IMR-90 (cell line): Measurements from ENCODE around the gene GPR39. TPM values are rescaled to one million over a fixed set of nuclear protein-coding genes. Genes with fewer than 3 reads are reported as not detected.

Source experiments
- ATAC-seq: fragments of 200-7000 bp; cut with Tn5 transposase; 2 replicates; pipeline ENCODE4 v1.9.1; 2020; ENCODE audit warnings: low read depth, mild to moderate bottlenecking, moderate library complexity
- BruUV-seq: library from RNA; stranded (reverse); fragments of 400-500 nt; replicated peaks from 2 replicates; lab custom pipeline; 2021; lab: Mats Ljungman, UMichigan
- CTCF ChIA-PET: fragments of 300-600 bp; formaldehyde crosslinking; extraction: SDS; loops from one replicate; lab custom pipeline; 2021; ENCODE audit warnings: antibody characterized with exemption; lab: Yijun Ruan, JAX
- POLR2A ChIA-PET: fragments of 300-600 bp; sonication (Branson Sonifier 250); formaldehyde crosslinking; loops from one replicate; lab custom pipeline; 2022; ENCODE audit warnings: antibody characterized with exemption; ENCODE audit not compliant: unreplicated experiment; lab: Charles Lee
- DNase-seq: peaks from one replicate; pipeline ENCODE4 v3.0.0; 2013
- H2AFZ ChIP-seq: replicated peaks from 2 replicates; pipeline ENCODE3; 2013; ENCODE audit warnings: low read length, mild to moderate bottlenecking; ENCODE audit not compliant: poor library complexity
- H2AK5ac ChIP-seq: 2 replicates; pipeline ENCODE4 v1.6.1; 2013; ENCODE audit warnings: low read depth, low read length, inconsistent platforms
- H2AK9ac ChIP-seq: replicated peaks from 2 replicates; pipeline ENCODE3; 2013; ENCODE audit warnings: mild to moderate bottlenecking, low read depth, low read length, moderate library complexity; ENCODE audit not compliant: poor library complexity
- H2BK120ac ChIP-seq: 2 replicates; pipeline ENCODE4 v1.6.1; 2013; ENCODE audit warnings: low read depth, low read length, inconsistent platforms
- H2BK15ac ChIP-seq: 3 replicates; pipeline ENCODE4 v1.6.1; 2013; ENCODE audit warnings: low read depth, low read length, inconsistent platforms
- H2BK20ac ChIP-seq: 2 replicates; pipeline ENCODE4 v1.6.1; 2013; ENCODE audit warnings: low read depth, mild to moderate bottlenecking, inconsistent platforms, low read length, moderate library complexity
- H2BK5ac ChIP-seq: 2 replicates; pipeline ENCODE4 v1.6.1; 2013; ENCODE audit warnings: mild to moderate bottlenecking, low read depth, low read length, inconsistent platforms; ENCODE audit not compliant: poor library complexity, severe bottlenecking
- H3K14ac ChIP-seq: replicated peaks from 2 replicates; pipeline ENCODE4 v1.6.1; 2013; ENCODE audit warnings: low read depth, low read length, inconsistent platforms
- H3K18ac ChIP-seq: 2 replicates; pipeline ENCODE4 v1.6.1; 2013; ENCODE audit warnings: low read depth, low read length, control low read depth
- H3K23ac ChIP-seq: 2 replicates; pipeline ENCODE4 v1.6.1; 2013; ENCODE audit warnings: low read depth, low read length, inconsistent platforms
- H3K27ac ChIP-seq: 2 replicates; pipeline ENCODE4 v1.5.1; 2013; ENCODE audit warnings: mild to moderate bottlenecking, control low read depth, low read length; ENCODE audit not compliant: insufficient read depth
- H3K27me3 ChIP-seq: 2 replicates; pipeline ENCODE4 v1.6.1; 2013; ENCODE audit warnings: low read length; ENCODE audit not compliant: control insufficient read depth, insufficient read depth
- H3K36me3 ChIP-seq: 2 replicates; pipeline ENCODE4 v1.6.1; 2013; ENCODE audit warnings: low read length, mixed read lengths; ENCODE audit not compliant: control insufficient read depth, insufficient read depth
- H3K4ac ChIP-seq: 2 replicates; pipeline ENCODE4 v1.6.1; 2013; ENCODE audit warnings: low read depth, low read length, inconsistent platforms
- H3K4me1 ChIP-seq: 2 replicates; pipeline ENCODE4 v1.6.1; 2013; ENCODE audit warnings: low read length, mixed read lengths; ENCODE audit not compliant: control insufficient read depth, insufficient read depth
- H3K4me2 ChIP-seq: 2 replicates; pipeline ENCODE4 v1.6.1; 2013; ENCODE audit warnings: low read depth, mild to moderate bottlenecking, control low read depth, low read length, moderate library complexity
- H3K4me3 ChIP-seq: 2 replicates; pipeline ENCODE4 v1.5.1; 2013; ENCODE audit warnings: low read depth, mild to moderate bottlenecking, control low read depth, low read length, moderate library complexity; ENCODE audit not compliant: insufficient read depth
- H3K56ac ChIP-seq: 2 replicates; pipeline ENCODE4 v1.6.1; 2013; ENCODE audit warnings: low read length, inconsistent platforms; ENCODE audit not compliant: insufficient read depth; ENCODE audit errors: extremely low read depth
- H3K79me1 ChIP-seq, 2 experiments: 2 replicates each; pipeline ENCODE4 v1.6.1; 2013; ENCODE audit warnings: low read length in 2 of 2, inconsistent platforms in 1 of 2, low read depth in 1 of 2
- H3K9ac ChIP-seq: 2 replicates; pipeline ENCODE4 v1.6.1; 2013; ENCODE audit warnings: low read depth, low read length, control low read depth
- H3K9me1 ChIP-seq: 2 replicates; pipeline ENCODE4 v1.6.1; 2013; ENCODE audit warnings: low read length, inconsistent platforms; ENCODE audit not compliant: insufficient read depth
- H3K9me3 ChIP-seq: 2 replicates; pipeline ENCODE4 v1.6.1; 2013; ENCODE audit warnings: low read length; ENCODE audit not compliant: control insufficient read depth, insufficient read depth
- H4K20me1 ChIP-seq: 2 replicates; pipeline ENCODE4 v1.6.1; 2013; ENCODE audit warnings: low read length, inconsistent platforms; ENCODE audit not compliant: insufficient read depth
- H4K5ac ChIP-seq: 2 replicates; pipeline ENCODE4 v1.6.1; 2013; ENCODE audit warnings: mild to moderate bottlenecking, low read depth, low read length, control low read depth
- H4K8ac ChIP-seq, 2 experiments: 2 replicates each; pipeline ENCODE4 v1.6.1; 2013; ENCODE audit warnings: low read depth in 2 of 2, low read length in 2 of 2, control low read depth in 1 of 2, inconsistent platforms in 1 of 2
- H4K91ac ChIP-seq: 2 replicates; pipeline ENCODE4 v1.6.1; 2013; ENCODE audit warnings: low read depth, low read length, inconsistent platforms; ENCODE audit not compliant: insufficient read depth
- BHLHE40 ChIP-seq: fragments of 150-350 bp; IDR thresholded peaks from 2 replicates; pipeline ENCODE4 v1.6.1; 2016; ENCODE audit warnings: mild to moderate bottlenecking, low read depth, low read length
- CHD1 ChIP-seq: IDR thresholded peaks from 2 replicates; pipeline ENCODE4 v1.6.1; 2012; ENCODE audit warnings: low read depth, low read length, improper control_type of control experiment
- CTCF ChIP-seq: conservative IDR thresholded peaks from 2 replicates; pipeline ENCODE4 v1.5.1; 2012; ENCODE audit warnings: mild to moderate bottlenecking, low read depth, low read length, improper control_type of control experiment
- FOS ChIP-seq: fragments of 150-350 bp; IDR thresholded peaks from 2 replicates; pipeline ENCODE4 v1.6.1; 2016; ENCODE audit warnings: low read depth, low read length
- MAFK ChIP-seq: IDR thresholded peaks from 2 replicates; pipeline ENCODE4 v1.6.1; 2012; ENCODE audit warnings: low read depth, low read length, improper control_type of control experiment
- MAZ ChIP-seq: IDR thresholded peaks from 2 replicates; pipeline ENCODE4 v1.6.1; 2012; ENCODE audit warnings: low read depth, mild to moderate bottlenecking, low read length, improper control_type of control experiment, moderate library complexity, borderline replicate concordance
- MXI1 ChIP-seq: IDR thresholded peaks from 2 replicates; pipeline ENCODE4 v1.6.1; 2012; ENCODE audit warnings: low read depth, mild to moderate bottlenecking, low read length, moderate library complexity, borderline replicate concordance
- NFE2L2 ChIP-seq: fragments of 150-350 bp; IDR thresholded peaks from 2 replicates; pipeline ENCODE4 v1.6.1; 2016; ENCODE audit warnings: low read depth, mild to moderate bottlenecking, low read length
- RCOR1 ChIP-seq: IDR thresholded peaks from 2 replicates; pipeline ENCODE4 v1.6.1; 2012; ENCODE audit warnings: mild to moderate bottlenecking, low read length, improper control_type of control experiment; ENCODE audit not compliant: insufficient replicate concordance
- RFX5 ChIP-seq: IDR thresholded peaks from 2 replicates; pipeline ENCODE4 v1.8.0; 2012; ENCODE audit warnings: low read depth, mild to moderate bottlenecking, low read length, moderate library complexity
- SMC3 ChIP-seq: fragments of 150-350 bp; IDR thresholded peaks from 2 replicates; pipeline ENCODE4 v1.6.1; 2016; ENCODE audit warnings: low read depth, mild to moderate bottlenecking, antibody characterized with exemption, low read length, moderate library complexity
- USF2 ChIP-seq: fragments of 150-350 bp; IDR thresholded peaks from 2 replicates; pipeline ENCODE4 v1.6.1; 2017; ENCODE audit warnings: mild to moderate bottlenecking, antibody characterized with exemption, low read length, low read depth
- WGBS, 2 experiments: methylation state at CpG; one replicate each; pipeline versions ENCODE4 v1.1.5 to v1.1.7; 2013; ENCODE audit warnings: missing lambda C conversion rate in 2 of 2; ENCODE audit not compliant: insufficient read length in 1 of 2; ENCODE audit errors: extremely low coverage in 2 of 2; 5-methylcytosine and 5-hydroxymethylcytosine counted together
- dilution Hi-C: fragments of 300-500 bp; cut with HindIII; formaldehyde crosslinking; loops from one replicate; pipeline ENCODE4 v1.14.3; 2018; ENCODE audit warnings: low sequenced_read_pairs; ENCODE audit not compliant: unreplicated experiment
- in situ Hi-C: fragments of 300-500 bp; cut with MboI; formaldehyde crosslinking; loops from 3 replicates; pipeline ENCODE4 v1.14.3; 2019; ENCODE audit warnings: low sequenced_read_pairs, inconsistent platforms, mixed read lengths
- intact Hi-C: fragments of 100-400 bp; cut with micrococcal nuclease; formaldehyde crosslinking; loops from 2 replicates; pipeline ENCODE4 v1.10.0; 2022
- polyA plus RNA-seq, 3 experiments: library from polyadenylated mRNA; depleted of rRNA; stranded (reverse); fragments of >200 nt; gene quantifications; 2 replicates each; pipeline ENCODE4 v1.2.3, GENCODE V29; 2012; ENCODE audit warnings: low replicate concordance in 1 of 3
- total RNA-seq: library from RNA; depleted of rRNA; stranded (reverse); fragments of >200 nt; gene quantifications from 2 replicates; pipeline ENCODE4 v1.2.3, GENCODE V29; 2012

GPR39 gene
- total and polyA plus RNA-seq, 2 of the 4 experiments (the other 2 are of a cell fraction), result 4.4 to 9.0 TPM

- intact Hi-C loops, result no loop called here
- Histone ChIP-seq H3K4me1 (peaks cover 2% of the 10 kb centered on the region), H3K27me3 (no peaks in the 10 kb centered on the region), H3K4me2 (no peak overlapping the region), H2AFZ (no peak overlapping the region), H3K18ac (no peak overlapping the region), H3K56ac (no peak overlapping the region), H3K14ac (no peak overlapping the region), H2BK120ac (no peak overlapping the region), H3K9ac (no peak overlapping the region), H2BK5ac (no peak overlapping the region), H2AK9ac (no peak overlapping the region), H3K4ac (no peak overlapping the region), H3K79me1 (no peaks in the 10 kb centered on the region), H4K5ac (no peak overlapping the region), H3K9me3 (no peaks in the 10 kb centered on the region), H3K36me3 (no peaks in the 10 kb centered on the region), H4K91ac (no peak overlapping the region), H2BK15ac (no peak overlapping the region), H3K4me3 (no peak overlapping the region), H3K9me1 (0 out of 2 replicates have a peak, but pooled peaks cover 5% of the 10 kb centered on the region), H3K27ac (no peak overlapping the region), H3K23ac (no peak overlapping the region), H4K20me1 (no peaks in the 10 kb centered on the region), H2AK5ac (no peak overlapping the region), H4K8ac (no peak overlapping the region), H2BK20ac (no peak overlapping the region)
- POLR2A ChIA-PET, result no interaction called here
- TF ChIP-seq MXI1, result no peak
- TF ChIP-seq SMC3, result no peak
- TF ChIP-seq MAFK, result no peak
- TF ChIP-seq RCOR1, result no peak
- TF ChIP-seq CHD1, result no peak
- TF ChIP-seq MAZ, result no peak
- TF ChIP-seq FOS, result no peak
- no peak for TF ChIP-seq NFE2L2
- no peak for TF ChIP-seq BHLHE40
- no peak for TF ChIP-seq USF2
- no peak for TF ChIP-seq CTCF
- TF ChIP-seq RFX5, result no peak
- in situ Hi-C loops, result no loop called here
- no CpG with 5 or more reads among the region's 2 CpGs for WGBS, 2 experiments
- CTCF ChIA-PET, result no interaction called here
- DNase-seq (no peak), ATAC-seq (no peak)
- no TSS peak for BruUV-seq
- dilution Hi-C loops, result no loop called here
These were observed 12.7 kb downstream of the GPR39 start for GRCh38 chr2:132429351-132429750.
